Dedifferentiated amniotic fluid mesenchymal stem cell (primary cell): ENCODE data around the gene JAZF1.
A peak's percentile ranks its signal among the peaks of the same experiment; 100 is the strongest.

Experiments
- DNase-seq: peaks from one replicate; pipeline ENCODE4 v3.0.0-alpha.2; 2016; ENCODE audit errors: extremely low spot score

JAZF1 gene

GRCh38 chr7:28008911-28009310 lies 171.7 kb downstream of the JAZF1 start:
- no peak for DNase-seq

GRCh38 chr7:28008171-28008570 lies 172.4 kb downstream of the JAZF1 start:
- DNase-seq = no peak

- no peak for DNase-seq
Observed at GRCh38 chr7:28006491-28006890, 174.1 kb downstream of the JAZF1 start.

GRCh38 chr7:28005847-28006231 lies 174.8 kb downstream of the JAZF1 start:
- DNase-seq = no peak

GRCh38 chr7:28005075-28005846 lies 175.3 kb downstream of the JAZF1 start:
- no peak for DNase-seq

- DNase-seq = no peak
Observed at GRCh38 chr7:28003408-28003807, 177.2 kb downstream of the JAZF1 start.

GRCh38 chr7:28002638-28003037 lies 178.0 kb downstream of the JAZF1 start:
- DNase-seq = no peak

GRCh38 chr7:28001896-28002295 lies 178.7 kb downstream of the JAZF1 start:
- DNase-seq = no peak

GRCh38 chr7:27999829-28000228 lies 180.8 kb downstream of the JAZF1 start:
- DNase-seq = no peak

GRCh38 chr7:27998382-27998781 lies 182.2 kb downstream of the JAZF1 start:
- DNase-seq = no peak

- no peak for DNase-seq
Observed at GRCh38 chr7:27997188-27997707, 183.3 kb downstream of the JAZF1 start.

GRCh38 chr7:27996141-27996540 lies 184.5 kb downstream of the JAZF1 start:
- DNase-seq = no peak

- DNase-seq = no peak
Observed at GRCh38 chr7:27995228-27995627, 185.4 kb downstream of the JAZF1 start.

- peak; percentile 28 for DNase-seq
Observed at GRCh38 chr7:27994639-27995038, 186.0 kb downstream of the JAZF1 start.

GRCh38 chr7:27992755-27993493 lies 187.7 kb downstream of the JAZF1 start:
- DNase-seq = no peak

GRCh38 chr7:27992097-27992496 lies 188.5 kb downstream of the JAZF1 start:
- no peak for DNase-seq

GRCh38 chr7:27991006-27991528 lies 189.5 kb downstream of the JAZF1 start:
- DNase-seq = no peak

- no peak for DNase-seq
Observed at GRCh38 chr7:27976531-27976930, 204.1 kb downstream of the JAZF1 start.

- DNase-seq = no peak
Observed at GRCh38 chr7:27973625-27974024, 207.0 kb downstream of the JAZF1 start.

GRCh38 chr7:27972276-27972675 lies 208.3 kb downstream of the JAZF1 start:
- DNase-seq = no peak

GRCh38 chr7:27971171-27971812 lies 209.3 kb downstream of the JAZF1 start:
- no peak for DNase-seq

GRCh38 chr7:27970350-27970749 lies 210.2 kb downstream of the JAZF1 start:
- DNase-seq = no peak
